Stimulated activated CD4-positive, alpha-beta T cell treated with anti-CD3 and anti-CD28 coated beads, Interleukin-4, amount 100 ng/mL, for 1 hour (primary cell): ENCODE measurements around the gene NOC4L.
"Not testable (repeated sequence)": the region's sequence is repeated elsewhere in the genome, so short reads cannot be mapped to it uniquely, and the experiment has no call there.

ENCODE experiments used
- DNase-seq: peaks from one replicate; pipeline ENCODE4 v3.0.0-alpha.2; 2020

The NOC4L gene

DNA sequence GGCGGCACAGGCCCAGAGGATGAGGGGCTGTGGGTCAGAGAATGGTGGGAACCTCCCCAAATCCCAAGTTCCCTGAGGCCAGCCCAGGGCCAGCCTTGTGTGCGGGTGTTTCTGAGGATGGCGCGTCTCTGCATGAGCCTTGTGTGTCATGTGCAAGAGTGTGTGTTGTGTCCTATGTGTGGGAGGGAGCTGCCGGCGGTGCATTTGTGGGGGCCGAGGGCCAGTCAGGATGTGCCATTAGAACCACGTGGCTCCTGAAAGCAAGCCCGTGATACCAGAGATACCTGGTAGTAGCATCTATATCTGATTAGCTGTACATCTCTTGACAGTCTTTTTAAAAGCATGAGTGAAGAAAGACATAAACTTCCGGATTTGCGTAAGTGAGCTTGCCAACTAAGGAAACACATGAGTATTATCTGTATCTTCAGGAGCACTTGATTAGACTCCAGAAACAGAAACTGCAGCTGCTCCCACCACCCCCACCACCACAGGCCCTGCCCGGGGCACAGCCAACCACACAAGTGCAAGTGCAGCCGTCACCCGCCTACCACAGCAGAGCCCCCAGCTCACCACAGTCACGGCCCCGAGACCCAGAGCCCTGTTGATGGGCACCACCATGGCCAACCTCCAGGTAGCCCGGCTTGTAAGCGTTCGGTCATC lies 19.4 kb upstream of the NOC4L start:
- no peak for DNase-seq

DNA sequence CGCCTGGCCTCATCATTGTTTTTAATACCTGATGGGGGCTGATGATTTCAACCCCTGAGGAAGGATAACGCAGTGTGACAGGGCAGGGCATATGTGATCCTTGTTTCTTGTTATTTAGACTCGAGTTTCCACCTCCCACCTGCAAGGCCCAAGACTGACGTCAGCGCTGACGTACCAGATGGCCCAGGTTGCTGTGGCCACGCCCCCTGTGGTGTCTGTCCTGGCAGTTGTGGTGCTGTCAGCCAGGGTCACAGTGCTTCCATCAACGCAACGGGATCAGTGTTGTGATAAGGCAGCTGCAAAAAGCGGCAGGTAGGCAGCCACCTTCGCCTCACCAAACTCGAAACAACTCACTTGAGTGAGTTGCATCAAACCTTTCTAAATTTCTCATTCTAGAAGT lies 18.5 kb upstream of the NOC4L start:
- no peak for DNase-seq

- no peak for DNase-seq
Observed at GRCh38 chr12:132127041-132127440, 17.2 kb upstream of the NOC4L start.

- DNase-seq, result no peak
Observed at GRCh38 chr12:132129007-132129406, 15.2 kb upstream of the NOC4L start.

DNA sequence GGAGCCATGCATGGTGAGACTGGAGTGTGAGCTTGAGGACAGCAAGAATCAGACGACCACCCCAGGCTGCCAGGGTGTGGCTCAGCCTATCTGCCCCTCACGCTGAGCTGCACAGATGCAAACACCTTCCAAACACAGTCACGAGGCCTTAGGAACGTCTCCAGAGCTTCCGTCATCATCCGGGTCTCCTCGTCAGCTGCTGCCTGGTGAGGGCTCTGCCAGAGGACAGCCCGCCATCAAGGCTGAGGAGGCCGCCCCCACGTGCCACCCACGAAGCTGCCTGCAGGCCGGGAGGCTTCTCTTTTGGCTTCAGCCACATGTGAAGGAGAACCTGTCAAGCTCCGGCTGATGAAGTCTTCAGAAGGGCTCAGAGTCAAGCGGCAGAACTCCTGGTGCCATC lies 13.6 kb upstream of the NOC4L start:
- DNase-seq, result no peak

GRCh38 chr12:132131229-132131628 lies 13.0 kb upstream of the NOC4L start:
- DNase-seq, result no peak

GRCh38 chr12:132131952-132132351 lies 12.3 kb upstream of the NOC4L start:
- no peak for DNase-seq

- DNase-seq, result no peak
Observed at GRCh38 chr12:132132609-132133430, 11.4 kb upstream of the NOC4L start.

DNA sequence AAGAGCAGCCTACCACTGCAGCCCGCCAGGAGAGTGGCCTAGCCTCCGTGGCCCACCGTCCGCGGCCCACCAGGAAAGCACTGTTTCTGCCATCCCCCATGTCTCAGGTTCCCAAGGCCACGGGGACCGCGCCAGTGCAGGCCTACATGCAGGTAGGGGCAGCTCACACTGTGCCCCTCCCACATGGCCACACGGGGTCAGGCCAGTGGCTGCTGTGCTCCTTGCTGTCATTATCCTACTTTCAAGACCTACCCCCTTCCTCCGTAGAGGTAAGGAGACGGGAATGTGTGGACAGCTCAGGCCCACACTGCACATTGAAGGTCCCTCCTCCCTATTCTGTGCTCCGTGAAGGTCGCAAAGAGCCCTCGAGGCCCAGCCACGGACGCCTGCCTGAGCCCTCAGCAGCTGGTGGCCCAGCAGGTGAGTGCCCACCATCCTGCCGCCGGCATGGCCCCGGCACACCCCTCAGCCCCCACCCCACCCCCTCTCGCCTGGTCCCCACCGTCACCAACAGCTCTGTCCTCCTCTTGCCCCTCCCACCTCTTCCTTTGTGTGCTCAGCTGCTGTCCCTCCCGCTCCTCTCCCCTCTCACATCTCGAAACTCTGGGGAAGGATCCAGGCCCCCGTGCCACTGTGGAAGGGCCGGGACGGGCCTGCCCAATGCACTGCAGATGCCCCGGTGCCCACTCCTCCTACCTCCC lies 10.2 kb upstream of the NOC4L start:
- no peak for DNase-seq

- DNase-seq, result not testable (repeated sequence)
Observed at GRCh38 chr12:132134653-132135183, 9.5 kb upstream of the NOC4L start.

- DNase-seq, result not testable (repeated sequence)
Observed at GRCh38 chr12:132136226-132136625, 8.0 kb upstream of the NOC4L start.

DNA sequence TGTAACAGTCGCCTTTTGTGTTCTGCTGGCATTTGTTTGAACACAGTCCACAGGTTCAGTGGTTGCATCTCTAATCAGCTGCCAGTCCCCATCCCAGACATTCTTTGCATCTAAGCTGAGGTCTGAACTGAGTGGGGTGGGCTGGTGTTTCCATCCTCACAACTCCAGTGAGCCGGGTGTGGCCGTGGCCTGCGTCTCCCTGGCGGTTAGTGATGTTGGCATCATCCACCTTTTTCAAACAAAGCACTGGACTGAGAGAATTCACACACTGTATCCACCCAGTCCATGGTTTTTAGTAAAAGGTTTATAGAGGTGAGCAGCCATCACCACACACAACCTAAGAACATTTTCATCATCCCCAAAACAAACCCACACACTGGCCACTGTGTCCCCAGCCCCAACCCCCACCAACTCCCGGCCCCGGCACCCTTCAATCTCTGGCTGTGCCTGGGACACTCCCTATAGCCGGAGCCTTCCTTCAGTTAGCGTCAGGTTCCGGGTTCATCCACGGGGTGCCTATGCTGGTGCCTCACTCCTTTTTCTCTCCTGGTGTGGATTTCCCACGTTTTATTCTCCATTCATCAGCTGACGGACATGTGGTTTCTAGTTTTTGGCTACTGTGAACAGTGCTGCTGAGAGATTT lies 6.7 kb upstream of the NOC4L start:
- DNase-seq, result no peak

DNA sequence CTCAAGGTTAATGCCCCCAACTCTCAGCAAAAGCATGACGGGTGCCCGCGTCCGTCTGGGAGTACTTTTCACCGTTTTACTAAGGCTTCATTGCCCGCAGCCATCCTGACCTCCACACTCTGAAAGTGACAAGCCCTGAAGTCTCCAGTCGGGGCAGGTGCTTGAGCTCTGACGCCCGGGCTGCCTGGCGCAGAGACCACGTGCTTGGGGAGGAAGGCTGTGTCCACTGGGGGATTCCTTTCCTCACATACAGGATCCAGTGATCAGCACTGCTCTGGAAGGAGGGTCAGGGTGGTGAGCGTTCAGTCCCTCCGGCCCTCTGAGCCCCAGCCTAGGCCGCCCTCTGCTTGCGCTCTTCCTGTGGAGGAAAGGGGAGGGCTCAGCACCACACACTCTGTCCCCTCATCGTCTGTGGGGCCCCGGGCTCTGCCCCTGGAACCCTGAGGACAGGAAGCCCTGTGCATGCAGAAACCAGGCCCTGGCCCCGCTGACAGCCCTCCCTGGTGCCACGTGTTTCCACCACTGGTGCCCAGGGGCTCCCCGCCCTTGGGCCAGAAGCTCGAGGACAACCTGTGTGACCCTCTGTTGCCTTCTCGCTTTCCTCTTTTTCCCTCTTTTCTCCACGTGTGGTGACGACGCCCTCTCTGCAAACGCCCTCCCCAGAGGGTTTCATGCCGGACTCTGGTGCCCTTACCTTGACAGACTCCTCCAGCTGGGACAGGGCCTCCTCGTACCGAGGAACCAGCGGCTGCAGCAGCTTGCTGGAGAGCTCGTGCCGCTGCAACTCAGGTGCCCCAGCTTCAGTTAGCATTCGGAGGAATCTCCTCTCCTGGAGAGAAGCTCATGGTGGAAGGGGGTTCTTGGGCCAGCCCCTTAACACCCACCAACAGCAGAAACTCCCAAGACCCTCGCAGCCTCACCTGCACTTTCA lies 5.1 kb upstream of the NOC4L start:
- DNase-seq, result no peak

DNA sequence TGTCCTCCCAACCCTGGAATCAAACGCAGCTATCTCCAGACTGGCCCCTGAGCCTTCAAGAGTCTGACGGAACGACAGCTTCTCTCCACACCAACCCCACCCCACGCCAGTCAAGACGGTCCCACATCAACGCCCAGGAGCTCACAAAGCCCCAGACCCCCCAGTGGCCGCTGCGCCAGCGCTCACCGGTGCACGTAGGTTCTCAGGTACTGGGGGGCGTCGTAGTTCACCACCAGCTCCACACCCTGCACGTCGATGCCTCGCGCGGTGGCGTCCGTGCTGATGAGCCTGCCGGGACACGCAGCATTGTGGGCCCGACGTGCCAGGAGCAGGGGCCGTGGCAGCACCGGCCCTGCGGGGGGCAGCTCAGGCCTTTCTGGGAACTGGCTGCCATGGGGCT lies 4.3 kb upstream of the NOC4L start:
- no peak for DNase-seq

DNA sequence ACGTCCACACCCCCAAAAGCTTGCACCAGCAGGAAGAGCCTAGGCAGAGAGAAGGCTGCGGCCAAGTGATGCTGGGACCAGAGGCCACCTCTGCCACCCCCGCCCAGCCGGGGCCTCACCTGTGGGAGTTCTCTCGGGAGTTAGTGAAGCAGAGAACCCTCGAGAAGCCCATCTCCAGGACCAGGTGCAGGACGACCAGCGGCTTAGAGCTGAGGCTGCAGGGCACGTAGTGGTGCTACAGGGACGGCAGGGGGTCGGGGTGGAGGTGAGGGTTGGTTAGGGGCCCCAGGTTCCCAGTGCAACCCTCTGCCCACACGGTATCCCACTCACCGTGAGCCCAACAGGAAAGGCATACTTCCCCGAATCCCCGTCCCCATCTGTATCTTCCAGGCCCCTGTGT lies 3.8 kb upstream of the NOC4L start:
- no peak for DNase-seq

- DNase-seq, result no peak
Observed at GRCh38 chr12:132140918-132141841, 3.1 kb upstream of the NOC4L start.

GRCh38 chr12:132141976-132142678 lies 2.1 kb upstream of the NOC4L start:
- no peak for DNase-seq

DNA sequence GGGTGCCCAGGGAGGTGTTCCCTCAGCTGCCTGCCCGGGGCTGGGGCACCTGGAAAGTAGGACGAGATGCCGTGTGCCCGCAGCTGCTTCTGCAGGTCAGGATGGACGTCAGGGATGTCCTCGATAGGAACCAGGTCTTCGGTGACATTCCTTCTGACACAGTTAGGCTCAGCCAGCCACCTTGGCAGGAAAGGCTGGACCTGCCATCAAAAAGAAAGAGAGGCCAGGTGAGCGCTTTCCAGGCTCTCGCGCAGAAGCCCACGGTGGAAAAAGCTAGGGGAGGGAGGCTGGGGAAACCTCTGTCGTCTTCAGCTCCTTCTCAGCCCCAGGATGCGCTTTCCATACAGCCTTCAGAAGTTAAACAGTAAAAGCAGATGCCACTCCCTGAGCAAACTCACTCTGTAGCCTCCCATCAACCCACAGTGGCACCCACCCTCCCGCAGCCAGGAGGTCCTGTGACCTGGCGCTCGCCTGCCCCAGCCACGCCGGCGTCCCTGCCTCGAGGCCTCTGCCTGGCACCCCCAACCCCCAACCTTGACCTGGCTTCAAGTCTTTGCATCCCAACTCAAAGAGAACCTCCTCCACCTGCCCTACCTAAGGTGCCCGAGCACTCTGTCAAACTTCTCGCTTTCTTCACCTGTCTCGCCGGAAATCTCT lies 1.4 kb upstream of the NOC4L start:
- no peak for DNase-seq

DNA sequence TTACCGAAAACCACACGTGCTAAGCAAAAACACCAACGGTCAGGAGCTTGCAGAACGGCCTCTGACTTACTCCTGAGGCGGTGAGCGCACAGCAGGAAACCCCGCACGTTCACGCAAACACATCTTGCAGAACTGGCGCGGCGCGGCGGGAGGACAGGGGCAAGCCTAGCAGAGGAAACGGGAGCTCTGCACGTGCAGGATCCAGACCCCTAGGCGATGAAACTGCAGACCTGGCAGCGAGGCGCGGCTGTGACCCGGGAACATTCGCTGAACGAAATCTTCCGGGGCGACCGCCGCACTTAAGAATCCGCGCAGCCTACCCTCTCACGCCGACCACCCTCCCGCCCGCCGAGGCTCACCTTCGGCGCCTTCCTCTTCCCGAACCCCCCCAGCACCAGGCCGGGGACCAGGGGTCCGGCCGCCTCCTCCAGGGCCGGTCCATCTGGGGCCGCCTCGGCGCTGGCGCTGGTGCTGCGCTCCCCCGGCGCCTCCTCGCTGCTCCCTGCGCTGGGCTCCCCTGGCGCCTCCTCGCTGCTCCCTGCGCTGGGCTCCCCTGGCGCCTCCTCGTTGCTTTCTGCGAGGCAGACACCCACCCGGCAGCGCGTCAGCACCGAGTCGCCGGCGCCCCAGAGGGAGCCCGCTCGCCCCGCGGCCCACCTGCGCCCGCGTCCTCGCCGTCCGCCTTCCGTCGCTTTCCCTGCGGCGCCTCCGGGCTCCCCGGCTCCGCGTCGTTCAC lies 753 bp upstream of the NOC4L start:
- DNase-seq, result peak; percentile 42
